ENCODE data around the gene DOCK4. TPM values are rescaled to one million over a fixed set of nuclear protein-coding genes. Genes with fewer than 3 reads are reported as not detected.

DOCK4 gene
- total and polyA plus RNA-seq, 10 of the 15 experiments (the other 5 are each of a cell fraction or from before 2014, with no cell fraction given), result 0.03 to 0.73 (median 0.38) TPM

DNA sequence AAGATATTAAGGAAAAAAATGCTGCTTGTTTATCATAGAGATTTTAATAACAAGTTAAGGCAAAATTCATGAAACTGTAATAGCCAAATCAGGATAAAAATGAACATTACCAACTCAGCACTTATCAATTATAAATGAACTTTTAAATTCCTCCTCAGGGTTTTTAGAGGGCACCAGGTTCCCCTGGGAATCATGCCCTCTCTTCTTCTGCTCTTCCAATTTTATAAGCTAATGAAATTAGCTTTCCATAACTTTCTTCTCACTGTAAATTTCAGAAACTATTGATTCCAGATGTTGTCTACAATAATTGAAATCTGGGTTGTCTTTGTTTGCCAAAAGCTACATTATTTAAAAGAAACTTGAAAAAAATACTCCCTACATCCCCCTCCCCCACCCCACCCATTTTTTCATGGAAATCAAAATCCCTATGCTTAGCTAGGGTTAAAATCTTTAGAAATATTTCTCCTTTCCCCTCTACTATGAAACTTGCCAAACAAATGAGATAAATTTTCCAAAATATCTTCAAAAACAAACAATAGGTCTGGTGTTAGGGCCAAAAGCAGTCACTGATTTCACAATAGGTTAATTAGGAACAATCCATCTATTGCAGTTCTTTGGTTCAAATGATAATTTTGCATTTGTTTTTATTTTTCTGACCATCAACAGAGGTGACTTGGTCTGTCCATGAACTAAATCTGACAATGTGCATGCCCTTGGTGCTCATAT, 187.7 kb downstream of the DOCK4 start:
- SMC1A ChIA-PET (ENCODE audit: uncharacterized antibody, unreplicated experiment), result no interaction called here
- CTCF ChIA-PET, result no interaction called here
- TF ChIP-seq, protein P1, sequence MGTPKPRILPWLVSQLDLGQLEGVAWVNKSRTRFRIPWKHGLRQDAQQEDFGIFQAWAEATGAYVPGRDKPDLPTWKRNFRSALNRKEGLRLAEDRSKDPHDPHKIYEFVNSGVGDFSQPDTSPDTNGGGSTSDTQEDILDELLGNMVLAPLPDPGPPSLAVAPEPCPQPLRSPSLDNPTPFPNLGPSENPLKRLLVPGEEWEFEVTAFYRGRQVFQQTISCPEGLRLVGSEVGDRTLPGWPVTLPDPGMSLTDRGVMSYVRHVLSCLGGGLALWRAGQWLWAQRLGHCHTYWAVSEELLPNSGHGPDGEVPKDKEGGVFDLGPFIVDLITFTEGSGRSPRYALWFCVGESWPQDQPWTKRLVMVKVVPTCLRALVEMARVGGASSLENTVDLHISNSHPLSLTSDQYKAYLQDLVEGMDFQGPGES (IDR thresholded peaks at IDR 0.05), result no peak
- TF ChIP-seq, protein P2, sequence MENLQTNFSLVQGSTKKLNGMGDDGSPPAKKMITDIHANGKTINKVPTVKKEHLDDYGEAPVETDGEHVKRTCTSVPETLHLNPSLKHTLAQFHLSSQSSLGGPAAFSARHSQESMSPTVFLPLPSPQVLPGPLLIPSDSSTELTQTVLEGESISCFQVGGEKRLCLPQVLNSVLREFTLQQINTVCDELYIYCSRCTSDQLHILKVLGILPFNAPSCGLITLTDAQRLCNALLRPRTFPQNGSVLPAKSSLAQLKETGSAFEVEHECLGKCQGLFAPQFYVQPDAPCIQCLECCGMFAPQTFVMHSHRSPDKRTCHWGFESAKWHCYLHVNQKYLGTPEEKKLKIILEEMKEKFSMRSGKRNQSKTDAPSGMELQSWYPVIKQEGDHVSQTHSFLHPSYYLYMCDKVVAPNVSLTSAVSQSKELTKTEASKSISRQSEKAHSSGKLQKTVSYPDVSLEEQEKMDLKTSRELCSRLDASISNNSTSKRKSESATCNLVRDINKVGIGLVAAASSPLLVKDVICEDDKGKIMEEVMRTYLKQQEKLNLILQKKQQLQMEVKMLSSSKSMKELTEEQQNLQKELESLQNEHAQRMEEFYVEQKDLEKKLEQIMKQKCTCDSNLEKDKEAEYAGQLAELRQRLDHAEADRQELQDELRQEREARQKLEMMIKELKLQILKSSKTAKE (IDR thresholded peaks at IDR 0.05; ENCODE audit: low read depth, poor library complexity, severe bottlenecking), result no peak
- TF ChIP-seq NRF1 (conservative IDR thresholded peaks at IDR 0.05; ENCODE audit: low read depth, low read length) (no peak), SRF (IDR thresholded peaks at IDR 0.05; ENCODE audit: low read depth in 2 of 2, low read length in 2 of 2) (no peak), BACH1 (IDR thresholded peaks at IDR 0.05; ENCODE audit: borderline replicate concordance) (no peak), CHD1 (IDR thresholded peaks at IDR 0.05; ENCODE audit: low read depth, low read length) (no peak), NFYA (IDR thresholded peaks at IDR 0.05; ENCODE audit: borderline replicate concordance, low read depth, low read length) (no peak), POU2F2 (IDR thresholded peaks at IDR 0.05; ENCODE audit: borderline replicate concordance, low read depth, low read length) (no peak), WRNIP1 (IDR thresholded peaks at IDR 0.05; ENCODE audit: borderline replicate concordance, low read depth, low read length) (no peak), NR2C1 (IDR thresholded peaks at IDR 0.05) (no peak), SUZ12 (IDR thresholded peaks at IDR 0.05; ENCODE audit: unreplicated experiment) (no peak), RAD51 (IDR thresholded peaks at IDR 0.05) (no peak), EP300 (IDR thresholded peaks at IDR 0.05; ENCODE audit: borderline replicate concordance in 1 of 2, control insufficient read depth in 1 of 2, low read depth in 2 of 2, low read length in 2 of 2) (no peak)
- TF ChIP-seq, protein P3, sequence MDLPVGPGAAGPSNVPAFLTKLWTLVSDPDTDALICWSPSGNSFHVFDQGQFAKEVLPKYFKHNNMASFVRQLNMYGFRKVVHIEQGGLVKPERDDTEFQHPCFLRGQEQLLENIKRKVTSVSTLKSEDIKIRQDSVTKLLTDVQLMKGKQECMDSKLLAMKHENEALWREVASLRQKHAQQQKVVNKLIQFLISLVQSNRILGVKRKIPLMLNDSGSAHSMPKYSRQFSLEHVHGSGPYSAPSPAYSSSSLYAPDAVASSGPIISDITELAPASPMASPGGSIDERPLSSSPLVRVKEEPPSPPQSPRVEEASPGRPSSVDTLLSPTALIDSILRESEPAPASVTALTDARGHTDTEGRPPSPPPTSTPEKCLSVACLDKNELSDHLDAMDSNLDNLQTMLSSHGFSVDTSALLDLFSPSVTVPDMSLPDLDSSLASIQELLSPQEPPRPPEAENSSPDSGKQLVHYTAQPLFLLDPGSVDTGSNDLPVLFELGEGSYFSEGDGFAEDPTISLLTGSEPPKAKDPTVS (IDR thresholded peaks at IDR 0.05; ENCODE audit: low read depth, low read length), result no peak
- TF ChIP-seq, protein P4, sequence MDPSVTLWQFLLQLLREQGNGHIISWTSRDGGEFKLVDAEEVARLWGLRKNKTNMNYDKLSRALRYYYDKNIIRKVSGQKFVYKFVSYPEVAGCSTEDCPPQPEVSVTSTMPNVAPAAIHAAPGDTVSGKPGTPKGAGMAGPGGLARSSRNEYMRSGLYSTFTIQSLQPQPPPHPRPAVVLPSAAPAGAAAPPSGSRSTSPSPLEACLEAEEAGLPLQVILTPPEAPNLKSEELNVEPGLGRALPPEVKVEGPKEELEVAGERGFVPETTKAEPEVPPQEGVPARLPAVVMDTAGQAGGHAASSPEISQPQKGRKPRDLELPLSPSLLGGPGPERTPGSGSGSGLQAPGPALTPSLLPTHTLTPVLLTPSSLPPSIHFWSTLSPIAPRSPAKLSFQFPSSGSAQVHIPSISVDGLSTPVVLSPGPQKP (IDR thresholded peaks at IDR 0.05; ENCODE audit: low read depth, low read length), result no peak
- TF ChIP-seq, protein P5, sequence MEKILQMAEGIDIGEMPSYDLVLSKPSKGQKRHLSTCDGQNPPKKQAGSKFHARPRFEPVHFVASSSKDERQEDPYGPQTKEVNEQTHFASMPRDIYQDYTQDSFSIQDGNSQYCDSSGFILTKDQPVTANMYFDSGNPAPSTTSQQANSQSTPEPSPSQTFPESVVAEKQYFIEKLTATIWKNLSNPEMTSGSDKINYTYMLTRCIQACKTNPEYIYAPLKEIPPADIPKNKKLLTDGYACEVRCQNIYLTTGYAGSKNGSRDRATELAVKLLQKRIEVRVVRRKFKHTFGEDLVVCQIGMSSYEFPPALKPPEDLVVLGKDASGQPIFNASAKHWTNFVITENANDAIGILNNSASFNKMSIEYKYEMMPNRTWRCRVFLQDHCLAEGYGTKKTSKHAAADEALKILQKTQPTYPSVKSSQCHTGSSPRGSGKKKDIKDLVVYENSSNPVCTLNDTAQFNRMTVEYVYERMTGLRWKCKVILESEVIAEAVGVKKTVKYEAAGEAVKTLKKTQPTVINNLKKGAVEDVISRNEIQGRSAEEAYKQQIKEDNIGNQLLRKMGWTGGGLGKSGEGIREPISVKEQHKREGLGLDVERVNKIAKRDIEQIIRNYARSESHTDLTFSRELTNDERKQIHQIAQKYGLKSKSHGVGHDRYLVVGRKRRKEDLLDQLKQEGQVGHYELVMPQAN (conservative IDR thresholded peaks at IDR 0.05), result no peak

More for the DNA sequence above, 187.7 kb downstream of the DOCK4 start:
- Histone ChIP-seq H3K36me3 (ENCODE audit: control insufficient read depth in 2 of 2, insufficient read depth in 2 of 2, low read length in 1 of 2) (no peaks in the 10 kb centered on the region), H3K79me2 (ENCODE audit: control insufficient read depth, insufficient read depth, low read length) (no peaks in the 10 kb centered on the region), H3K4me1 (ENCODE audit: control insufficient read depth, insufficient read depth, low read length) (no peaks in the 10 kb centered on the region), H3K9ac (ENCODE audit: control insufficient read depth, insufficient read depth, low read length) (no peak overlapping the region), H4K20me1 (ENCODE audit: control insufficient read depth, insufficient read depth) (no peaks in the 10 kb centered on the region), H3K27ac (ENCODE audit: control insufficient read depth, insufficient read depth) (no peak overlapping the region), H3K4me2 (ENCODE audit: control insufficient read depth, insufficient read depth) (no peak overlapping the region), H3K27me3 (replicated peaks in 1 of 2; ENCODE audit: control insufficient read depth in 2 of 2, insufficient read depth in 2 of 2, low read length in 1 of 2) (peaks cover 0 to 1% of the 10 kb centered on the region in 2 experiments; a peak in 2 of 4 replicates), H2AFZ (ENCODE audit: control insufficient read depth, low read depth, low read length) (no peak overlapping the region), H3K9me3 (replicated peaks; ENCODE audit: control insufficient read depth, insufficient read depth, low read length) (no peaks in the 10 kb centered on the region), H3K4me3 (no peak overlapping the region)
- ATAC-seq (no peak), DNase-seq (ENCODE audit: low read depth, low spot score) (no peak), FAIRE-seq (no peak)
- intact Hi-C loops (cut with micrococcal nuclease; ENCODE audit: unreplicated experiment) (no loop called here), in situ Hi-C loops (cut with MboI) (no loop called here)
- RAD21 ChIA-PET (ENCODE audit: unreplicated experiment), result no interaction called here
- POLR2A ChIA-PET, result no interaction called here
- no TSS peak for BruUV-seq (replicated peaks)
